Lower leg skin (tissue), 3 donors: ENCODE data around the gene ZNF503.

ENCODE experiments used
- POLR2A ChIP-seq, 2 donors: fragments of 450-650 bp; IDR thresholded peaks; one replicate each; pipeline ENCODE4 v1.6.1; 2016 to 2017; ENCODE audit warnings: antibody characterized with exemption in 2 of 2, mild to moderate bottlenecking in 1 of 2, moderate library complexity in 1 of 2
- TF ChIP-seq, protein P1 (sequence below), 3 donors: fragments of 450-650 bp; IDR thresholded peaks; one replicate each; pipeline ENCODE4 v1.5.1; 2016; ENCODE audit warnings: antibody characterized with exemption in 3 of 3, mild to moderate bottlenecking in 3 of 3, moderate library complexity in 2 of 3

DNA sequence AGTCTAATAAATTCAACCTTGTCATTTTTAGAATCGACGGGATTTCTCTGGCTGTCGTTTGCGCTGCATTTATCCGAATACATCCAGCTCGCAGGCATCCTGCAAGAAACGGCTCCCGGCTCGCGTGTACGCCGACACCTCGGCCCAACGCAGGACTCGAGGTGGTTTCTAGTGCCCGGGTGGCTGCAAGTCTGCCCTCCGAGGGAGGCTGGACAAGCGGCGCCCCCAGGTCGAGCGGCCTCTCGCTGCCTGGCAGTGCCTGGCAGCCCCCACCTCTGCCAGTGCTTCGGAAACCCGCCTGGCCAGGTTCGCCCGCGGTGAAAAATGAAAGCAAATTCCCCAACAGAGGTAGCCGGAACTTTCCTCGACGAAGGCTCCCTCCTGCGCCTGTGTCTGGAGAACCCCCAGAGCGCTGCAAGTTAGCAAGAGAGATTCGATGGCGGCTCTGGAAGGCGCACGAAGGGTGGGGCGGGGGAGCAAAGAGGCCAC is 5.7 kb upstream of the ZNF503 start:
- TF ChIP-seq, protein P1, sequence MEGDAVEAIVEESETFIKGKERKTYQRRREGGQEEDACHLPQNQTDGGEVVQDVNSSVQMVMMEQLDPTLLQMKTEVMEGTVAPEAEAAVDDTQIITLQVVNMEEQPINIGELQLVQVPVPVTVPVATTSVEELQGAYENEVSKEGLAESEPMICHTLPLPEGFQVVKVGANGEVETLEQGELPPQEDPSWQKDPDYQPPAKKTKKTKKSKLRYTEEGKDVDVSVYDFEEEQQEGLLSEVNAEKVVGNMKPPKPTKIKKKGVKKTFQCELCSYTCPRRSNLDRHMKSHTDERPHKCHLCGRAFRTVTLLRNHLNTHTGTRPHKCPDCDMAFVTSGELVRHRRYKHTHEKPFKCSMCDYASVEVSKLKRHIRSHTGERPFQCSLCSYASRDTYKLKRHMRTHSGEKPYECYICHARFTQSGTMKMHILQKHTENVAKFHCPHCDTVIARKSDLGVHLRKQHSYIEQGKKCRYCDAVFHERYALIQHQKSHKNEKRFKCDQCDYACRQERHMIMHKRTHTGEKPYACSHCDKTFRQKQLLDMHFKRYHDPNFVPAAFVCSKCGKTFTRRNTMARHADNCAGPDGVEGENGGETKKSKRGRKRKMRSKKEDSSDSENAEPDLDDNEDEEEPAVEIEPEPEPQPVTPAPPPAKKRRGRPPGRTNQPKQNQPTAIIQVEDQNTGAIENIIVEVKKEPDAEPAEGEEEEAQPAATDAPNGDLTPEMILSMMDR (IDR thresholded peaks at IDR 0.05) = no peak
- no peak for TF ChIP-seq POLR2A (IDR thresholded peaks at IDR 0.05)
